Adrenal gland (tissue), 12 donors: Measurements from ENCODE around the gene TMEM242. TPM values are rescaled to one million over a fixed set of nuclear protein-coding genes. Genes with fewer than 3 reads are reported as not detected.
A peak's percentile ranks its signal among the peaks of the same experiment; 100 is the strongest.
"Not testable (repeated sequence)": the region's sequence is repeated elsewhere in the genome, so short reads cannot be mapped to it uniquely, and the experiment has no call there.

Experiments
- DNase-seq, 7 donors: peaks; one replicate each; pipeline ENCODE4 v3.0.0-alpha.2; 2019 to 2020
- H3K27ac ChIP-seq, 5 donors: fragments of 200-600 bp; sonication (generic) in 4 of 5; 1 replicate in 3 of 5; 2 replicates in 2 of 5; pipeline versions ENCODE4 v1.5.1 to v1.8.0; 2016 to 2020; ENCODE audit warnings: mild to moderate bottlenecking in 1 of 5
- H3K27me3 ChIP-seq: fragments of 200-600 bp; 2 replicates; pipeline ENCODE4 v1.8.0; 2021
- H3K36me3 ChIP-seq, 2 donors: fragments of 200-600 bp; replicated peaks in 1 of 2; 1 replicate in 1 of 2; 2 replicates in 1 of 2; pipeline versions ENCODE4 v1.5.1 to v1.8.0; 2018 to 2022
- H3K4me1 ChIP-seq, 2 donors: fragments of 200-600 bp; replicated peaks in 1 of 2; 1 replicate in 1 of 2; 2 replicates in 1 of 2; pipeline versions ENCODE4 v1.5.1 to v1.8.0; 2018 to 2021
- H3K4me3 ChIP-seq, 4 donors: fragments of 200-600 bp; sonication (generic) in 3 of 4; one replicate each; pipeline ENCODE4 v1.5.1; 2016 to 2018
- H3K9me3 ChIP-seq, 3 donors: fragments of 200-600 bp; sonication (generic) in 1 of 3; replicated peaks in 1 of 3; 1 replicate in 2 of 3; 2 replicates in 1 of 3; pipeline versions ENCODE4 v1.5.1 to v1.8.0; 2016 to 2021
- POLR2A ChIP-seq, 2 donors: fragments of 450-650 bp; IDR thresholded peaks; one replicate each; pipeline ENCODE4 v1.6.1; 2017; ENCODE audit warnings: antibody characterized with exemption in 2 of 2, mild to moderate bottlenecking in 2 of 2, moderate library complexity in 1 of 2
- WGBS, 4 donors: extraction: QIAGEN DNeasy Blood & Tissue Kit in 2 of 4; methylation state at CpG; one replicate each; pipeline versions ENCODE4 v1.1.5 to v1.1.7; 2013 to 2017; 5-methylcytosine and 5-hydroxymethylcytosine counted together
- intact Hi-C, 2 donors: fragments of 100-400 bp; cut with DNase I; formaldehyde crosslinking; loops; one replicate each; pipeline versions ENCODE4 v1.14.1 to v1.15.0; 2022 to 2023
- polyA plus RNA-seq, 3 donors: library from polyadenylated mRNA; stranded (reverse); fragments of 200-250 nt in 2 of 3; fragments of 350-450 nt in 1 of 3; fragmentation: Illumina TruSeq in 1 of 3; extraction: RNeasy Lipid Tissue Mini Kit (QIAGEN cat#74804) in 1 of 3; gene quantifications; one replicate each; pipeline ENCODE4 v1.2.3, GENCODE V29; 2013 to 2014
- total RNA-seq, 9 donors: library from RNA; depleted of rRNA in 4 of 9; stranded (reverse); fragments of >200 nt in 4 of 9; fragments of 120-200 nt in 1 of 9; fragmentation: NEBNext Ultra II Directional in 1 of 9; extraction: Animal tissue kit (Norgen Biotek cat#: 25700) in 1 of 9; gene quantifications; one replicate each; pipeline versions ENCODE4 v1.1.0 to v1.2.4, GENCODE V29; 2013 to 2023
- TF ChIP-seq, protein P1 (sequence below), 6 experiments: fragments of 450-650 bp in 4 of 6; fragments of 200-600 bp in 2 of 6; sonication (generic) in 1 of 6; IDR thresholded peaks; 1 replicate in 5 of 6; 2 replicates in 1 of 6; pipeline versions ENCODE4 v1.5.1 to v1.8.0; 2016 to 2021; ENCODE audit warnings: antibody characterized with exemption in 6 of 6, mild to moderate bottlenecking in 2 of 6, moderate library complexity in 1 of 6
- donor health status: healthy with polysubstance abuse.
- donor health status: Bipolar disorder and iron deficiency.
- donor health status: DM: yes; HTN: yes; CAD: no.
- donor health status: DM: no; HTN: no; CAD: no.
- donor health status: DM: no; HTN: no; CAD: no.
- donor health status: DM: yes; HTN: yes; CAD: no.

Gene TMEM242
- total and polyA plus RNA-seq, 12 donors, result 7.4 to 17.2 (median 12.5) TPM

DNA sequence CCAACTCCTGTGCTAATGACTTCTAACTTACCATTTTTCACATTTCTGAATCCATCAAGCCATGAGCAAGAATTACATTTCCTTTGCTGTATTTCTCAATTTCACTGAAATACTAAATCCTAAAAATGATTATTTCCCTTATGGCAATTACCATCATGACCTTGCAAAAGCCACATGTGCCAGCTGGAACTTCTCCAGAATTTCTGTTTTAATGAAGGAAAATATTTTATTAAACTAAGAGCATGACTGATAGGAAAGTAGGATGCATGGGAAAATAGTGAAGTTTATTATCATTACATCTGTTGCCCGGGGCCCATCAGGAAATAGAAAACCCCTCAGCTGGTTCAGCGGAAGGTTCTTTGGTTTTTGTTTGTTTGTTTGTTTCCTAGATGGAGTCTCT lies 14.4 kb upstream of the TMEM242 start:
- Histone ChIP-seq H3K4me3 (no peak overlapping the region), H3K9me3 (no peaks in the 10 kb centered on the region), H3K27ac (no peak overlapping the region), H3K36me3 (no peaks in the 10 kb centered on the region), H3K27me3 (no peaks in the 10 kb centered on the region), H3K4me1 (no peaks in the 10 kb centered on the region)
- TF ChIP-seq, protein P1, sequence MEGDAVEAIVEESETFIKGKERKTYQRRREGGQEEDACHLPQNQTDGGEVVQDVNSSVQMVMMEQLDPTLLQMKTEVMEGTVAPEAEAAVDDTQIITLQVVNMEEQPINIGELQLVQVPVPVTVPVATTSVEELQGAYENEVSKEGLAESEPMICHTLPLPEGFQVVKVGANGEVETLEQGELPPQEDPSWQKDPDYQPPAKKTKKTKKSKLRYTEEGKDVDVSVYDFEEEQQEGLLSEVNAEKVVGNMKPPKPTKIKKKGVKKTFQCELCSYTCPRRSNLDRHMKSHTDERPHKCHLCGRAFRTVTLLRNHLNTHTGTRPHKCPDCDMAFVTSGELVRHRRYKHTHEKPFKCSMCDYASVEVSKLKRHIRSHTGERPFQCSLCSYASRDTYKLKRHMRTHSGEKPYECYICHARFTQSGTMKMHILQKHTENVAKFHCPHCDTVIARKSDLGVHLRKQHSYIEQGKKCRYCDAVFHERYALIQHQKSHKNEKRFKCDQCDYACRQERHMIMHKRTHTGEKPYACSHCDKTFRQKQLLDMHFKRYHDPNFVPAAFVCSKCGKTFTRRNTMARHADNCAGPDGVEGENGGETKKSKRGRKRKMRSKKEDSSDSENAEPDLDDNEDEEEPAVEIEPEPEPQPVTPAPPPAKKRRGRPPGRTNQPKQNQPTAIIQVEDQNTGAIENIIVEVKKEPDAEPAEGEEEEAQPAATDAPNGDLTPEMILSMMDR (IDR thresholded peaks at IDR 0.05), result no peak
- TF ChIP-seq POLR2A (IDR thresholded peaks at IDR 0.05), result no peak
- 61 to 76% (median 65%) methylated on average over 2 of the region's 2 CpGs for WGBS, 4 donors
- DNase-seq, result peak in 1 of 7 donors; percentile 37
- intact Hi-C loops, result no loop called here

DNA sequence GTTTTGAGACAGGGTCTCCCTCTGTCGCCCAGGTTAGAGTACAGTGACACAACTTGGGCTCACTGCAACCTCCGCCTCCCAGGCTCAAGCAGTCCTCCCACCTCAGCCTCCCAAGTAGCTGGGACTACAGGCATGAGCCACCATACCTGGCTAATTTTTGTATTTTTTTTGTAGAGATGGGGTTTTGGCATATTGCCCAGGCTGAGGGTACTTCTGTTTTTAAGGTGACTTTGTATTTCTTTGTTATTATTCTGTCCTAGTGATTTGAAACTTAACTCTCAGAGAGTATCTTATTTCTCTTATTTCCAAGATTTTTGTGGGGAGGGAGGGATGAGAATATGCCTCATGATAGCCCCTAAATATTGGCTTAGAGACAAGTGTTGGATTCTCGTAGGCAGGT lies 14.0 kb upstream of the TMEM242 start:
- H3K36me3 ChIP-seq, H3K4me1 ChIP-seq, H3K4me3 ChIP-seq, H3K27ac ChIP-seq, H3K9me3 ChIP-seq, DNase-seq, H3K27me3 ChIP-seq, intact Hi-C loops: not testable (repeated sequence)
- 69 to 73% (median 70%) methylated on average over 3 of the region's 3 CpGs for WGBS, 4 donors

DNA sequence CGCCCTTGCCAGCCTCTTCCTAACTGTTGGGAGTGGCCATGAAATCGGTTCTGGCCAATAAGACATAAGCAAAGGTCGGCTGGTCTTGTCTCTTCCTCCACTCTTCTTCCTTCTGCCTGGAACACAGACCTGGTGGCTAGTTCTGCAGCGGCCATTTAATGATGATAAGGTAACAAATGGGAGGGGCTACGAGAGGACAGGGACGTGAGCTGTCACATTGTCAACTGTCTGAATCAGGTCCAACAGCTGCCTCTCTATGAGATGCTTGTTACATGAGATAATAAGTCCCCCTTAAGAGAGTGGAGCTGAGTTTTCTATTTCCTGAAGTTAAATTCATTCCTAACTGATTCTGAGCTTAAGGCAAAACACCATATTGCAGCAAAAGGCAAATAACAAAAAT lies 12.5 kb upstream of the TMEM242 start:
- H3K4me3 ChIP-seq, result no peak overlapping the region
- no peak overlapping the region for H3K27ac ChIP-seq
- TF ChIP-seq POLR2A (IDR thresholded peaks at IDR 0.05), result no peak
- TF ChIP-seq, protein P1 (IDR thresholded peaks at IDR 0.05), result no peak
- WGBS, 4 donors, result 40 to 57% (median 53%) methylated on average over 6 of the region's 6 CpGs
- DNase-seq, result no peak
- no peaks in the 10 kb centered on the region for H3K27me3 ChIP-seq
- no peaks in the 10 kb centered on the region for H3K4me1 ChIP-seq
- H3K9me3 ChIP-seq, result no peaks in the 10 kb centered on the region
- H3K36me3 ChIP-seq, result no peaks in the 10 kb centered on the region
- intact Hi-C loops, result no loop called here

DNA sequence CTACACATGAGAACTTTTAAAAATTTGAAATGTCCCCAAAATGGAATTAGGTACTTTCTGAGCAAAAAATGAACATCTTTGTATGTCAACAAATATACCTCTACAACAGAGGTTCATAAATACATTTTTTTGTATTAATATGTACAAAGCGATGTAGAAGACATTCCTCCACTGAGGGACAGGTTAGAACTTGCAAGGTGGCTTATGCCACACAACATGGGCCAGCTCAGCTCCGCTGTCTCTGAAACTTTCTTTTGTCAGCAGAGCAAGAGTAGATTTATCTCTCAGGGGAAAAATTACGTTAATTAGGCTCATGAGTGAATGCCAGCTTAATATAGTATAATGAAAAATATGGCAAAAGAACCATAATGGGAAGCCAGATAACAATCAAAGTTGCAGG lies 10.6 kb upstream of the TMEM242 start:
- Histone ChIP-seq H3K36me3 (no peaks in the 10 kb centered on the region), H3K27me3 (no peaks in the 10 kb centered on the region), H3K4me3 (no peak overlapping the region), H3K4me1 (no peaks in the 10 kb centered on the region), H3K27ac (no peak overlapping the region), H3K9me3 (no peaks in the 10 kb centered on the region)
- WGBS, 4 donors, result 81 to 88% (median 83%) methylated on average over 3 of the region's 3 CpGs
- TF ChIP-seq, protein P1 (IDR thresholded peaks at IDR 0.05), result no peak
- no peak for TF ChIP-seq POLR2A (IDR thresholded peaks at IDR 0.05)
- intact Hi-C loops, result no loop called here
- DNase-seq, result no peak

DNA sequence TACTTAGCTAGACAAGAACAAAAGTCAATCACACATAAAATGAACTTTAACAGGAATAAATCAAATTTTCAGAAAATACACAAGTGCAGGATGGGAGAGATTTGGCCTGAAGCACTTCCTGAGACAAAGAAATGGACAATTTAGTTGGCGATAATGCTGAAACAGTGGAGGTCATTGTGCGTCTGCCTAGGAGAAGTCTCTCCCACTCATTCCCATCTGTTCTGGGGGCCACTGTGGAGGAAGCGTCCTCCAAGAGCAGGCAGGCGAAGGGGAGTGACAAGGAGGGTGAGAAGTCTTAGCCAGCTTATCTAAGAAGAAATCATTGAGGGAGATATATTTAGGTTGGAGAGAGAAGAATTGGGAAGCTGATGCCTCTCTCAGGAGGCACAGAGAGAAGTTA lies 10.2 kb upstream of the TMEM242 start:
- DNase-seq, result no peak
- Histone ChIP-seq H3K27me3 (no peaks in the 10 kb centered on the region), H3K27ac (no peak overlapping the region), H3K4me1 (no peaks in the 10 kb centered on the region), H3K4me3 (no peak overlapping the region), H3K36me3 (no peaks in the 10 kb centered on the region), H3K9me3 (no peaks in the 10 kb centered on the region)
- TF ChIP-seq POLR2A (IDR thresholded peaks at IDR 0.05), result no peak
- TF ChIP-seq, protein P1 (IDR thresholded peaks at IDR 0.05), result no peak
- 72 to 81% (median 75%) methylated on average over 4 of the region's 4 CpGs for WGBS, 4 donors
- intact Hi-C loops, result no loop called here
